Occipital lobe (tissue), 3 donors: Measurements from ENCODE around the gene ENG. TPM values are rescaled to one million over a fixed set of nuclear protein-coding genes. Genes with fewer than 3 reads are reported as not detected.

Experiments used
- DNase-seq: peaks from one replicate; lab custom pipeline; 2025; lab: John Stamatoyannopoulos, UW
- small RNA-seq: library from RNA; depleted of rRNA; stranded (forward); fragments of <200 nt; gene quantifications from one replicate; pipeline ENCODE3, GENCODE V24; 2014
- total RNA-seq: library from RNA; depleted of rRNA; stranded (reverse); fragments of >200 nt; gene quantifications from one replicate; pipeline ENCODE4 v1.2.3, GENCODE V29; 2014

ENG gene
- total RNA-seq, 1 donor from 2014 or later: 0.16 TPM

- DNase-seq: no peak
These were observed 77.0 kb downstream of the ENG start for GRCh38 chr9:127777368-127777980.

- no peak for DNase-seq
These were observed 77.6 kb downstream of the ENG start for GRCh38 chr9:127776924-127777289.

GRCh38 chr9:127776195-127776923 lies 78.1 kb downstream of the ENG start:
- no peak for DNase-seq

- DNase-seq: no peak
These were observed 80.5 kb downstream of the ENG start for GRCh38 chr9:127773981-127774380.

- DNase-seq: no peak
These were observed 81.2 kb downstream of the ENG start for GRCh38 chr9:127773272-127773671.

- DNase-seq: no peak
These were observed 81.9 kb downstream of the ENG start for GRCh38 chr9:127772603-127773002.

- no peak for DNase-seq
These were observed 82.8 kb downstream of the ENG start for GRCh38 chr9:127771570-127772189.

GRCh38 chr9:127770905-127771569 lies 83.4 kb downstream of the ENG start:
- DNase-seq: peak; percentile 94

GRCh38 chr9:127770583-127770904 lies 83.9 kb downstream of the ENG start:
- no peak for DNase-seq

GRCh38 chr9:127769929-127770582 lies 84.4 kb downstream of the ENG start:
- no peak for DNase-seq

- DNase-seq: no peak
These were observed 85.4 kb downstream of the ENG start for GRCh38 chr9:127769101-127769500.

- no peak for DNase-seq
These were observed 85.8 kb downstream of the ENG start for GRCh38 chr9:127768698-127769097.

GRCh38 chr9:127767909-127768331 lies 86.5 kb downstream of the ENG start:
- DNase-seq: no peak

- no peak for DNase-seq
These were observed 87.0 kb downstream of the ENG start for GRCh38 chr9:127767410-127767809.

- DNase-seq: no peak
These were observed 89.0 kb downstream of the ENG start for GRCh38 chr9:127765418-127765817.

Small RNA genes within 50 kb of the gene (small RNA-seq; reads per million reads assigned to genes)
- gene MIR4672: not detected
- gene RF00019: not detected
- gene RNA5SP296: not detected

Other genes starting within 250 kb of the ENG start
- 78.5 TPM for gene STXBP1, start 242.4 kb downstream of the ENG start, total RNA-seq
- gene CFAP157, start 147.7 kb downstream of the ENG start, total RNA-seq: 0.16 TPM
- 5.0 TPM for gene PTRH1, start 139.0 kb downstream of the ENG start, total RNA-seq
- not detected for gene TTC16, start 138.6 kb downstream of the ENG start, total RNA-seq
- gene TOR2A, start 119.4 kb downstream of the ENG start, total RNA-seq: 7.0 TPM
- gene SH2D3C, start 76.0 kb downstream of the ENG start, total RNA-seq: 5.1 TPM
- 45.1 TPM for gene CDK9, start 68.6 kb downstream of the ENG start, total RNA-seq
- gene FPGS, start 51.8 kb downstream of the ENG start, total RNA-seq: 18.1 TPM
- 28.4 TPM for gene AK1, start 23.0 kb upstream of the ENG start, total RNA-seq
- 31.8 TPM for gene ST6GALNAC6, start 44.9 kb upstream of the ENG start, total RNA-seq
- gene ST6GALNAC4, start 62.4 kb upstream of the ENG start, total RNA-seq: 10.5 TPM
- 1.4 TPM for gene PIP5KL1, start 76.1 kb upstream of the ENG start, total RNA-seq
- 11.4 TPM for gene DPM2, start 83.2 kb upstream of the ENG start, total RNA-seq
- gene EEIG1, start 126.3 kb upstream of the ENG start, total RNA-seq: 2.7 TPM
- 6.4 TPM for gene NAIF1, start 212.7 kb upstream of the ENG start, total RNA-seq
- 36.0 TPM for gene SLC25A25, start 213.6 kb upstream of the ENG start, total RNA-seq